Endometrial microvascular endothelial cells (primary cell): ENCODE results near the gene DAZ4. TPM values are rescaled to one million over a fixed set of nuclear protein-coding genes. Genes with fewer than 3 reads are reported as not detected.
"Not testable (repeated sequence)": the region's sequence is repeated elsewhere in the genome, so short reads cannot be mapped to it uniquely, and the experiment has no call there.

Source experiments
- in situ Hi-C: cut with HindIII; loops from 2 replicates; pipeline ENCODE4 v1.10.0; 2017; ENCODE audit warnings: low sequenced_read_pairs, low pct_unique_long_range_greater_than_20kb; ENCODE audit errors: inconsistent ontology term
- total RNA-seq: library from RNA; depleted of rRNA; stranded (reverse); fragments of >200 nt; gene quantifications from one replicate; pipeline ENCODE4 v1.2.3, GENCODE V29; 2015; ENCODE audit errors: inconsistent ontology term

The DAZ4 gene
- not detected for total RNA-seq

DNA sequence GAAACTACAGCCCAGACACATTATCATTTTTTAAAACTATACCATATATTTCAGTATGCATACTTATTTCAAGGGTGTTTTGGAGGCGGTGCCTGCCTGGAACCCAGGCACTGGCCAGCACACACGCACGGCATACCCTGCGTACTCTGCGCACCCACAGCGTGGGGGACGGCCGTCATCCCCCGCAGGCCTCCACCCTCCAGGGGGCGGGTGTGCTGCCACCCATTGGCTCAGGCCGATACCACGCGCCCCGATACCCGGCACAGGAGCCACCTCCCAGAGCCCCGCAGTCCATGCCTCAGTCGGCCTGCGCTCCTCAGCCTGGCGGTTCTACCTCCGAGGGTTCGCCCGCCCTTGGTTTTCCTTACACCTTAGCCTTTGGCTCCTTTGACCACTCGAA, at the start of gene DAZ4:
Gene DAZ4, plus strand, starts transcription at position 301 of the 400 bp plus-strand sequence. CDS start 208 bp downstream, outside the sequence.
- in situ Hi-C loops = not testable (repeated sequence)

- in situ Hi-C loops = not testable (repeated sequence)
Measured at GRCh38 chrY:24813293-24813692, 20.4 kb upstream of the DAZ4 start, which contains the start of gene DAZ3. TSS of gene DAZ3 (minus strand) at chrY:24813393. CDS start at chrY:24813185, 208 bp downstream.

- in situ Hi-C loops = not testable (repeated sequence)
Measured at GRCh38 chrY:24821836-24822235, 11.9 kb upstream of the DAZ4 start.

DNA sequence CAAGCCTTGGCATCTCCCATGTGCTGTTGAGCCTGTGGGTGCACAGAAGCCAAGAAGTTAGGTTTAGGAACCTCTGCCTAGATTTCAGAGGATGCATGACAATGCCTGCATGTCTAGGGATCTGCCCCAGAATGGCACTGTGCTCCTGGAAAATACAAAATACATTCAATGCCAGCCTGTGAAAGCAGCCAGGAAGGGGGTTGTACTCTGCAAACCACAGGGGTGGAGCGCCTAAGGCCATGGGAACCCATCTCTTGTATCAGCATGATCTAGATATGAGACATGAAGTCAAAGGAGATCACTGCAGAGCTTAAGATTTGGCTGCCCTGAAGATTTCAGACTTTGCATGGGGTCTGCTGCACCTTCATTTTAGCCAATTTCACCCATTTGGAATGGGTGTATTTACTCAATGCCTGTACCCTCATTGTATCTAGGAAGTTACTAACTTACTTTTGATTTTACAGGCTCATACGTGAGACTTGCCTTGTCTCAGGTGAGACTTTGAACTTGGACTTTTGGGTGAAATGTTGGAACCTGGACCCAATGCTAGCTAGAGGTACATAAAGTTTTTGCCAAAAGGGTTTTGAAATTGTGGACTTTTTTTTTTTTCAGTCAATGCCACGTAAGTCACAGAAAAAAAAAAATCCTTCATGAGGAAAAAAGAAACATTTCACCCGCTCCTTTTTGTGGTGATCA, 9.4 kb upstream of the DAZ4 start:
- in situ Hi-C loops = not testable (repeated sequence)

DNA sequence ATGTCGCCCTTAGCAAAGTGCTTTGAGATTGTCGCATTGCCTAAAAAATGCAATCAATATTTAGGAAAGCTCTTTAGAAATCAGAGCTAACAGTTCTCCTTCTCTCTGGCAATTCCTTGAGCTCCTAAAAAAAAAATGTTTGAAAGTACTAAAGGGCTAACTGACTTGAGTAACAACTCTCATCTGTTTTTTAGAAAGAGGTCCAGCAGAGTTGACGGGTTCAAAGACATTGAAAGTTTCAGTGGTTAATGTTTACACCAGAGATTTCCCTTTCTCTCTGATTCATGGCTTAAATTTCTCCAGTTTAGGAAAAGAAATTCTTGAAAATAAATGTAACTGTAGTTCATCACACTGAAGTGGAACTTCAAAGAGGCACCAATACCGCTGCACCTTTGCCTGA, 8.7 kb upstream of the DAZ4 start:
- in situ Hi-C loops = not testable (repeated sequence)

Other genes starting within 250 kb of the DAZ4 start
- gene BPY2B, start 215.9 kb upstream of the DAZ4 start, total RNA-seq = not detected
- gene DAZ3, start 20.5 kb upstream of the DAZ4 start, total RNA-seq = not detected
- gene BPY2C, start 218.2 kb downstream of the DAZ4 start, total RNA-seq = not detected